GM12875 (cell line): ENCODE results near the gene MLXIPL.
"Not testable (repeated sequence)": the region's sequence is repeated elsewhere in the genome, so short reads cannot be mapped to it uniquely, and the experiment has no call there.

Experiments
- H3K4me3 ChIP-seq: one replicate; pipeline ENCODE4 v1.5.1; 2011; ENCODE audit warnings: low read depth, low read length, control low read depth
- TF ChIP-seq, protein P1 (sequence below): IDR thresholded peaks from 2 replicates; pipeline ENCODE4 v1.5.1; 2011; ENCODE audit warnings: low read depth, mild to moderate bottlenecking, control low read depth, inconsistent platforms, low read length, moderate library complexity, borderline replicate concordance; ENCODE audit not compliant: insufficient read depth

Gene MLXIPL

DNA sequence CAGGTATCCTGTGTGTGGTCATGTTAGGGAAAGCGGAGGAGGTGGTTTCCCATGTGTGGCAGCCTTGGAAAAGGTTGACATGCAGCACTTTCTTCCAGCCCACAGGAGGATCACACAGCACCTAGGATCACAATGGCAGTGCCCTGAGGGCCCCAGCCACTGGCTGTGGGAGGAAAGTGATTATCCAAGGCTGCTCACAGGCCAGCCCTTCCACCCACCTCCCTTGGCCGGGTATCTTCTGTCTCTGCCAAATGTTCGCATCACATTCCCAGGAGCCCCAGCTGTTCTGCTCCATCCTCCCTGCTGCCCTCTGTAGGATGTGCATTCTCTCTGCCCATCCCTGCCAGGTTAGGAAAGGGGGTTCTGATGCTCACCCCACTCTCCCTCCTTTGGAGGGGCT, 2.5 kb upstream of the MLXIPL start:
- TF ChIP-seq, protein P1, sequence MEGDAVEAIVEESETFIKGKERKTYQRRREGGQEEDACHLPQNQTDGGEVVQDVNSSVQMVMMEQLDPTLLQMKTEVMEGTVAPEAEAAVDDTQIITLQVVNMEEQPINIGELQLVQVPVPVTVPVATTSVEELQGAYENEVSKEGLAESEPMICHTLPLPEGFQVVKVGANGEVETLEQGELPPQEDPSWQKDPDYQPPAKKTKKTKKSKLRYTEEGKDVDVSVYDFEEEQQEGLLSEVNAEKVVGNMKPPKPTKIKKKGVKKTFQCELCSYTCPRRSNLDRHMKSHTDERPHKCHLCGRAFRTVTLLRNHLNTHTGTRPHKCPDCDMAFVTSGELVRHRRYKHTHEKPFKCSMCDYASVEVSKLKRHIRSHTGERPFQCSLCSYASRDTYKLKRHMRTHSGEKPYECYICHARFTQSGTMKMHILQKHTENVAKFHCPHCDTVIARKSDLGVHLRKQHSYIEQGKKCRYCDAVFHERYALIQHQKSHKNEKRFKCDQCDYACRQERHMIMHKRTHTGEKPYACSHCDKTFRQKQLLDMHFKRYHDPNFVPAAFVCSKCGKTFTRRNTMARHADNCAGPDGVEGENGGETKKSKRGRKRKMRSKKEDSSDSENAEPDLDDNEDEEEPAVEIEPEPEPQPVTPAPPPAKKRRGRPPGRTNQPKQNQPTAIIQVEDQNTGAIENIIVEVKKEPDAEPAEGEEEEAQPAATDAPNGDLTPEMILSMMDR: no peak
- no peak overlapping the region for H3K4me3 ChIP-seq

DNA sequence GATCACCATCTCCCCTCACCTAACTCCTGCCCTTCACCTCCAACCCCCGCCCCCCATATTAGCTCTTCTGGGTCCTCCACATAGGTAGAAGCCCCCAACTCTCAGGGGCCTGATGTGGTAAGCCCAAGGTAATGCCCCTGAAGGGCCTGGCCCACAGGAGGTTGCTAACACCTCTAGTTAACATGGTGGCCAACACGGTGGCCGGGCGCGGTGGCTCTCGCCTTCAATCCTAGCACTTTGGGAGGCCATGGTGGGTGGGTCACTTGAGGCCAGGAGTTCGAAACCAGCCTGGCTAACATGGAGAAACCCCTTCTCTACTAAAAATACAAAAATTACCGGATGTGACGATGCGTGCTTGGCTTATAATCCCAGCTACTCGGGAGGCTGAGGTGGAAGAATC, 954 bp upstream of the MLXIPL start:
- no peak overlapping the region for H3K4me3 ChIP-seq
- TF ChIP-seq, protein P1: no peak

DNA sequence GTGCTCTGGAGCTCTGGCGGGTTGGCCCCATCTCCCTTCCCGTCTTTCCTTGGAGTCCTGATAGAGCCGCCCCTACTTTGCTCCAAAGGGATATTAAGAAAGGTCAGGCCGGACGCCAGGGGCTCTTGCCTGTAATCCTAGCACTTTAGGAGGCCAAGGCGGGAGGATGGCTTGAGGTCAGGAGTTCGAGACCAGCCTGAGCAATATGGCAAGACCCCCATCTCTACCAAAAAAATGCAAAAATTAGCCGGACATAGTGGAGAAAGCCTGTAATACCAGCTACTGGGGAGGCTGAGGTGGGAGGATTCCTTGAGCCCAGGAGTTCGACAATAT, 313 bp upstream of the MLXIPL start:
- TF ChIP-seq, protein P1: no peak
- no peak overlapping the region for H3K4me3 ChIP-seq

DNA sequence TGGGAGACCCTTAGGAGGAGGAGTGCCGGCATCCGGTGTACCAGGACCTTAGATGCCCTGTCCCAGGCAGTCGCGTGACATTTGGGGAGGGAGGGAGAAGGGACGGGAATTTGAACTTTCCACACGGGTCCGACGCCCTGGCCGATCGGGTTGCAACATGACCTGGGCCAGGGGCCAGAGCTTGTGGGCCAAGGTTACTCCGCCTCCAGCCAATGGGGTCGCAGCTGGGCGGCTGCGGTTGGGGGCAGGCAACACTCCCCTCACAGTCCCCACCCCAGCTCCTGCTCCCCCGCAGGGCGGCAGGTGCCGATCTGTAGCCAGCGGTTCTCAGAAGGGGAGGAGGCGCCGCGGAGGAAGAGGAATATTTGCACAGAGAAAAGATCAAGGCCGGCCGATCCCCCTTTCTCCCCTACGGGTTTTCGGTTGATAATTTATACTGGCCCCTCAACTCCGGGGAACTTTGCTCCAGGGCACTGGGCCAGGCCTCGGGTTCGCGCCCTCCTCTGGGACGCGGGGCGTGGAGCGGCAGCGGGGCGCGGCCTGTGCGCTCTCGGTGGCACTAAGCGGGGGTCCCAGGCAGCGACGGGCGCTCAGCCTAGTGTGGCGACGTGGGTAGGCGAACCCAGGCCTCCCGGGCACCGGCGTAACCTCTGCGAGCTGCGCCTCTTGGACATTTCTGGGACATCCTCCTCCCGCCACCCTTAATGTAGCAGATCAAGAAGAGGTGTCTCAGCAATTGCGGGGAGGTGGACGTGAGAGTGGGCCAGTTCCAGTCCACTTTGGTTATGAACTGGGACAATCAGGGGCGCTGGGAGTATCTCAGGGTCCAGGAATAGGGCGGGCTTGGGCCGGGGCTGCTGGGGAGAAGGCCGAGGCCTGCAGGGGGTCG, 1.2 kb downstream of the MLXIPL start:
- no peak overlapping the region for H3K4me3 ChIP-seq
- TF ChIP-seq, protein P1: no peak

DNA sequence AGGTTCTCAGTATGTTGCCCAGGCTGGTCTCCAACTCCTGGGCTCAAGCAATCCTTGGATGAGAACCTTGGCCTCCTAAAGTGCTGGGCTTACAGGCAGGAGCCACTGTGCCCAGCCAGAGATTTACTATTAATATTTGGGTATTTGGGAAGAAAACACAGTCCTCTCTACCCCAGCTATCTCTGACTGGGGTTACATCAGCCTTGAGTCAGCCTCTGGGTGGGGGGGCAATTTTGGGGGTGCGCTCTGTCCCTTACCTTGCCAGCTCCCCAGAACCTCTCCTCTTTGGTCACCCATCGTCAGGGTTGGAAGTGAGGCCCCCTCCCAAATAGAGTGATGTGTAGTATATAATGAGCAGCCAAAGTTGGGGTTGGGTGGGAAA, 1.8 kb downstream of the MLXIPL start:
- TF ChIP-seq, protein P1: no peak
- H3K4me3 ChIP-seq: no peak overlapping the region

DNA sequence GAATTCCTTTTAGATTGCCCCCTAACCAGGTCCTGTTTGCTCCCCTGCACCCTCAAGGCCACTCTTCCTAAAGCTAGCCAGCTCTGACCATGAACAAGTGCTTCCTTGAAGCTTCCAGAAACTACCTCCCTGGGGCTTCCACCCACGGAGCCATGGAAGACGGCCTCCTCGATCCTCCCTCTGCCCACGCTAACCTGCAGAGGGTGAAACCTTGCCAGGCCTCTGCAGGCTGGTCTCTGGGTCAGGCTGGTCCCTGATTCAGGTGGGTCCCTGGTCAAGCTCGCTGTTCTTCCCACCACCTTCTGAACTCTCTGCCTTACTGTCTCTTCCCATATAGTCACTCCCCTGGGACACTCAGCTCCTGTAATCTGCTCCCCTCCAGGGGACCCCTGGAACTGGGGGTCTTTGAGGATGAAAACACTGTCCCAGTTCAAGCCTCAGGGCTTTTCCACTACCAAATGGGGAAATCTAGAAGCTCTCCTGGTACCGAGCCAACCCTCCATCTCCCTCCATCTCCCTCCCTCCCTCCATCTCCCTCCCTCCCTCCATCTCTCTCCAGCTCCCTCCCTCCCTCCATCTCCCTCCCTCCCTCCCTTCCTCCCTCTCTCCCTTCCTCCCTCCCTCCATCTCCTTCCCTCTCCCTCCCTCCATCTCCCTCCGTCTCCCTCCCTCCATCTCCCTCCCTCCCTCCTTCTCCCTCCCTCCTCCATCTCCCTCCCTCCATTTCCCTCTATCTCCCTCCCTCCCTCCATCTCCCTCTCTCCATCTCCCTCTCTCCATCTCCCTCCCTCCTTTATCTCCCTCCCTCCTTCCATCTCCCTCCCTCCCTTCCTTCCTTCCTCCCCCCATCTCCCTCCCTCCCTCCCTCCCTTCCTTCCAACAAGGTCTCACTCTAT, 2.9 kb downstream of the MLXIPL start:
- TF ChIP-seq, protein P1: no peak
- H3K4me3 ChIP-seq: no peak overlapping the region

DNA sequence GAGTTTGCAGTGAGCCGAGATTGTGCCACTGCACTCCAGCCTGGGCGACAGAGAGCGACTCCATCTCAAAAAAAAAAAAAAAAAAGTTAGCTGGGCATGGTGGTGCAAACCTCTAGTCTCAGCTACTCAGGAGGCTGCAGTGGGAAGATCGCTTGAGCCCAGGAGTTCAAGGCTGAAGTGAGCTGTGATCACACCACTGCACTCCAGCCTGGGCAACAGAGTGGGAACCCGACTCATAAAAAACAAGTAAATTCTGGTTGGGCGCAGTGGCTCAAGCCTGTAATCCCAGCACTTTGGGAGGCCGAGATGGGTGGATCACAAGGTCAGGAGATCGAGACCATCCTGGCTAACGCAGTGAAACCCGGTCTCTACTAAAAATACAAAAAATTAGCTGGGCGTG, 4.9 kb downstream of the MLXIPL start:
- not testable (repeated sequence) for H3K4me3 ChIP-seq
